H9 (cell line): ENCODE measurements around the gene TSGA10IP. TPM values are rescaled to one million over a fixed set of nuclear protein-coding genes. Genes with fewer than 3 reads are reported as not detected.
"Not testable (repeated sequence)": the region's sequence is repeated elsewhere in the genome, so short reads cannot be mapped to it uniquely, and the experiment has no call there.

Experiments
- DNase-seq: peaks from one replicate; pipeline ENCODE4 v3.0.0-alpha.2; 2017
- H2AFZ ChIP-seq: one replicate; pipeline ENCODE4 v1.6.1; 2013; ENCODE audit warnings: mild to moderate bottlenecking, low read length, control low read depth, moderate library complexity
- H2AK5ac ChIP-seq: 2 replicates; pipeline ENCODE4 v1.6.1; 2013; ENCODE audit warnings: low read length, control low read depth, mixed read lengths; ENCODE audit not compliant: insufficient read length
- H2BK120ac ChIP-seq: one replicate; pipeline ENCODE4 v1.6.1; 2013; ENCODE audit warnings: low read depth, mild to moderate bottlenecking, low read length, control low read depth, inconsistent platforms; ENCODE audit not compliant: poor library complexity, severe bottlenecking
- H2BK12ac ChIP-seq: 2 replicates; pipeline ENCODE4 v1.6.1; 2013; ENCODE audit warnings: low read length, control low read depth, mixed read lengths, low read depth; ENCODE audit not compliant: insufficient read length
- H2BK15ac ChIP-seq: 2 replicates; pipeline ENCODE4 v1.6.1; 2013; ENCODE audit warnings: low read depth, low read length, control low read depth
- H2BK20ac ChIP-seq: one replicate; pipeline ENCODE4 v1.6.1; 2013; ENCODE audit warnings: low read depth, mild to moderate bottlenecking, low read length, control low read depth, inconsistent platforms; ENCODE audit not compliant: poor library complexity, severe bottlenecking
- H2BK5ac ChIP-seq: 2 replicates; pipeline ENCODE4 v1.6.1; 2013; ENCODE audit warnings: low read length, control low read depth, mixed read lengths; ENCODE audit not compliant: insufficient read length
- H3K14ac ChIP-seq: 2 replicates; pipeline ENCODE4 v1.6.1; 2013; ENCODE audit warnings: low read length, control low read depth; ENCODE audit not compliant: insufficient read depth
- H3K18ac ChIP-seq: 2 replicates; pipeline ENCODE4 v1.6.1; 2013; ENCODE audit warnings: low read depth, mild to moderate bottlenecking, mixed read lengths, low read length, control low read depth; ENCODE audit not compliant: insufficient read length
- H3K23ac ChIP-seq: 2 replicates; pipeline ENCODE4 v1.6.1; 2013; ENCODE audit warnings: low read length, control low read depth, mixed read lengths, low read depth; ENCODE audit not compliant: insufficient read length
- H3K23me2 ChIP-seq: 2 replicates; pipeline ENCODE4 v1.6.1; 2013; ENCODE audit warnings: low read depth, mild to moderate bottlenecking, mixed read lengths, low read length, control low read depth; ENCODE audit not compliant: insufficient read length, poor library complexity, severe bottlenecking
- H3K27ac ChIP-seq: 2 replicates; pipeline ENCODE4 v1.5.1; 2013; ENCODE audit warnings: low read length, control low read depth, mixed read lengths, low read depth; ENCODE audit not compliant: insufficient read length
- H3K27me3 ChIP-seq: 2 replicates; pipeline ENCODE4 v1.6.1; 2013; ENCODE audit warnings: low read length, control low read depth, inconsistent platforms; ENCODE audit not compliant: insufficient read depth
- H3K4ac ChIP-seq: 2 replicates; pipeline ENCODE4 v1.6.1; 2013; ENCODE audit warnings: low read depth, mild to moderate bottlenecking, control low read depth, inconsistent platforms, low read length, moderate library complexity
- H3K4me1 ChIP-seq: 2 replicates; pipeline ENCODE4 v1.6.1; 2013; ENCODE audit warnings: low read length, control low read depth, inconsistent platforms; ENCODE audit not compliant: insufficient read depth
- H3K4me2 ChIP-seq: 2 replicates; pipeline ENCODE4 v1.6.1; 2013; ENCODE audit warnings: low read length, control low read depth, mixed read lengths; ENCODE audit not compliant: insufficient read length, insufficient read depth
- H3K56ac ChIP-seq: 2 replicates; pipeline ENCODE4 v1.6.1; 2013; ENCODE audit warnings: low read depth, mild to moderate bottlenecking, mixed read lengths, low read length, control low read depth; ENCODE audit not compliant: insufficient read length
- H3K79me1 ChIP-seq: 2 replicates; pipeline ENCODE4 v1.6.1; 2013; ENCODE audit warnings: low read depth, mild to moderate bottlenecking, moderate library complexity, low read length, control low read depth, inconsistent platforms; ENCODE audit not compliant: insufficient read depth, poor library complexity, severe bottlenecking
- H3K79me2 ChIP-seq: 2 replicates; pipeline ENCODE4 v1.6.1; 2013; ENCODE audit warnings: low read length, control low read depth, inconsistent platforms; ENCODE audit not compliant: insufficient read depth
- H3K9ac ChIP-seq: 2 replicates; pipeline ENCODE4 v1.6.1; 2013; ENCODE audit warnings: low read length, control low read depth, mixed read lengths; ENCODE audit not compliant: insufficient read length; ENCODE audit errors: extremely low read depth
- H3K9me3 ChIP-seq: one replicate; pipeline ENCODE4 v1.6.1; 2013; ENCODE audit warnings: low read depth, low read length, inconsistent platforms; ENCODE audit not compliant: control insufficient read depth
- H3T11ph ChIP-seq: one replicate; pipeline ENCODE4 v1.6.1; 2013; ENCODE audit warnings: mild to moderate bottlenecking, low read length, control low read depth, inconsistent platforms
- H4K20me1 ChIP-seq: one replicate; pipeline ENCODE4 v1.6.1; 2013; ENCODE audit not compliant: control insufficient read depth, insufficient read length, insufficient read depth
- H4K5ac ChIP-seq: 2 replicates; pipeline ENCODE4 v1.6.1; 2013; ENCODE audit warnings: low read depth, mild to moderate bottlenecking, mixed read lengths, low read length, control low read depth; ENCODE audit not compliant: insufficient read length
- H4K8ac ChIP-seq: replicated peaks from 2 replicates; pipeline ENCODE4 v1.6.1; 2013; ENCODE audit warnings: low read length, control low read depth, mixed read lengths, low read depth; ENCODE audit not compliant: insufficient read length
- H4K91ac ChIP-seq: 2 replicates; pipeline ENCODE4 v1.6.1; 2013; ENCODE audit warnings: low read depth, mild to moderate bottlenecking, moderate library complexity, mixed read lengths, low read length, control low read depth; ENCODE audit not compliant: insufficient read length
- H3K27ac Mint-ChIP-seq, 3 experiments: 2 replicates in 2 of 3; 3 replicates in 1 of 3; pipeline ENCODE4 v1.8.0; 2020 to 2021; ENCODE audit warnings: mixed read lengths in 3 of 3, mild to moderate bottlenecking in 1 of 3, moderate library complexity in 1 of 3
- H3K27me3 Mint-ChIP-seq: 2 replicates; pipeline ENCODE4 v1.8.0; 2021; ENCODE audit warnings: low read depth, mild to moderate bottlenecking, moderate library complexity, mixed read lengths
- H3K36me3 Mint-ChIP-seq, 3 experiments: 2 replicates in 2 of 3; 3 replicates in 1 of 3; pipeline ENCODE4 v1.8.0; 2020 to 2021; ENCODE audit warnings: low read depth in 3 of 3, mixed read lengths in 3 of 3; ENCODE audit not compliant: insufficient read depth in 1 of 3
- H3K4me1 Mint-ChIP-seq, 2 experiments: 2 replicates each; pipeline ENCODE4 v1.8.0; 2020; ENCODE audit warnings: mixed read lengths in 2 of 2
- H3K4me3 Mint-ChIP-seq, 2 experiments: 2 replicates in 1 of 2; 3 replicates in 1 of 2; pipeline ENCODE4 v1.8.0; 2020 to 2021; ENCODE audit warnings: mild to moderate bottlenecking in 2 of 2, mixed read lengths in 2 of 2, moderate library complexity in 1 of 2
- H3K9me3 Mint-ChIP-seq, 2 experiments: 2 replicates in 1 of 2; 3 replicates in 1 of 2; pipeline ENCODE4 v1.8.0; 2020; ENCODE audit warnings: mild to moderate bottlenecking in 2 of 2, mixed read lengths in 2 of 2, moderate library complexity in 1 of 2
- CTCF ChIP-seq: fragments of 200-600 bp; sonication (generic); conservative IDR thresholded peaks from 3 replicates; pipeline ENCODE4 v1.8.0; 2021; ENCODE audit warnings: antibody characterized with exemption, mild to moderate bottlenecking
- WGBS: extraction: QIAGEN DNeasy Blood & Tissue Kit; methylation state at CpG from one replicate; pipeline ENCODE4 v1.1.7; 2013; ENCODE audit warnings: missing lambda C conversion rate, low lambda C conversion rate, mixed read lengths; ENCODE audit not compliant: insufficient read length; ENCODE audit errors: extremely low coverage; 5-methylcytosine and 5-hydroxymethylcytosine counted together
- total RNA-seq: library from RNA; stranded (reverse); gene quantifications from 2 replicates; pipeline ENCODE4 v1.2.1, GENCODE V29; 2021

Gene TSGA10IP
- total RNA-seq, 1 experiment from 2014 or later: 2.2 TPM

- Histone ChIP-seq H3K4me2 (no peak overlapping the region), H3K79me2 (no peaks in the 10 kb centered on the region), H3K56ac (no peak overlapping the region), H3K27me3 (no peaks in the 10 kb centered on the region), H3K4ac (no peak overlapping the region), H3K23ac (no peak overlapping the region), H3T11ph (no peak overlapping the region), H2BK5ac (no peak overlapping the region), H3K79me1 (no peaks in the 10 kb centered on the region), H3K23me2 (peaks cover 8% of the 10 kb centered on the region), H3K9ac (no peak overlapping the region), H3K14ac (no peak overlapping the region), H4K5ac (no peak overlapping the region), H2BK15ac (no peak overlapping the region), H3K9me3 (no peaks in the 10 kb centered on the region), H2AK5ac (no peak overlapping the region), H4K91ac (peak overlapping the region; percentile 60), H2BK12ac (no peak overlapping the region), H4K8ac (no peak overlapping the region), H2BK20ac (no peak overlapping the region), H4K20me1 (no peaks in the 10 kb centered on the region), H3K4me1 (peaks cover 11% of the 10 kb centered on the region), H3K18ac (no peak overlapping the region), H2BK120ac (no peak overlapping the region), H2AFZ (no peak overlapping the region), H3K27ac (no peak overlapping the region)
- Mint-ChIP-seq H3K27me3 (peaks cover 4% of the 10 kb centered on the region), H3K27ac (peak overlapping the region; percentile 64 to 95 (median 95); a peak in 4 of 7 replicates), H3K4me3 (no peak overlapping the region), H3K9me3 (no peaks in the 10 kb centered on the region; a peak in 1 of 5 replicates), H3K4me1 (peaks cover 22 to 32% of the 10 kb centered on the region in 2 experiments), H3K36me3 (peaks cover 0 to 18% (median 2%) of the 10 kb centered on the region in 3 experiments; a peak in 4 of 7 replicates)
- TF ChIP-seq CTCF: no peak
- DNase-seq: no peak
- no CpG with 5 or more reads among the region's 12 CpGs for WGBS
Observed at GRCh38 chr11:65947603-65948125, 2.4 kb downstream of the TSGA10IP start.

GRCh38 chr11:65950711-65951110 lies 5.4 kb downstream of the TSGA10IP start:
- not testable (repeated sequence) for H3K14ac ChIP-seq, H2AFZ ChIP-seq, H3K27me3 ChIP-seq, H2BK5ac ChIP-seq, H4K8ac ChIP-seq, H2BK15ac ChIP-seq, H4K91ac ChIP-seq, H3T11ph ChIP-seq, H3K23ac ChIP-seq, H3K9me3 Mint-ChIP-seq, DNase-seq, H2BK12ac ChIP-seq, H3K9me3 ChIP-seq, H3K56ac ChIP-seq, H2BK20ac ChIP-seq, H3K4me2 ChIP-seq, H2AK5ac ChIP-seq, H2BK120ac ChIP-seq, H3K9ac ChIP-seq, H4K20me1 ChIP-seq, H3K18ac ChIP-seq, H3K79me2 ChIP-seq, H3K23me2 ChIP-seq, H3K27ac Mint-ChIP-seq, H3K4me3 Mint-ChIP-seq, H3K4ac ChIP-seq, H3K27ac ChIP-seq, H3K79me1 ChIP-seq, H4K5ac ChIP-seq, H3K27me3 Mint-ChIP-seq
- H3K4me1 Mint-ChIP-seq: peaks cover 14 to 17% of the 10 kb centered on the region in 2 experiments
- H3K36me3 Mint-ChIP-seq: peaks cover 0 to 22% (median 2%) of the 10 kb centered on the region in 3 experiments; a peak in 4 of 7 replicates
- H3K4me1 ChIP-seq: peaks cover 10% of the 10 kb centered on the region
- no CpG with 5 or more reads among the region's 5 CpGs for WGBS
